Raji (cell line): ENCODE measurements around the gene EXOC6B.

ENCODE experiments used
- POLR2A ChIP-seq: IDR thresholded peaks from 2 replicates; pipeline ENCODE4 v1.6.1; 2011; ENCODE audit warnings: low read depth, low read length, control low read depth; ENCODE audit not compliant: insufficient read depth

Gene EXOC6B

DNA sequence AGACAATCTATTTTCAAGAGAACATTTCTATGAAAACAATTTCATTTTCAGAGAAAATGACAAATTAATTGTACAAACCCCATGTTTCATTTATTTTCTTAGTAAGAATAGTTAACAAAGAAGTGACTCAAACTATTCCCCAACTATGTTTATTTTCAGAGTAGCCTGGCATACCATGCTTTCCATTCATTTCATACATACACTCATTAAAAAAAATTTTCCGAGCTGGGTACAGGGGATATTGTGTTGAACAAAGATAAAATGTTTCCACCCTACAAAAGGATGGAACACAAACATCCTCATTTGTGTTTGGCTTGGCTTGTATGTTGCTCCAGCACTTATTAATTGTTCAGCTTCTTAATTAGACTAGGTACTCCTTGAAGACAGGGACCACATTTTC is 331.4 kb downstream of the EXOC6B start:
- TF ChIP-seq POLR2A = no peak

DNA sequence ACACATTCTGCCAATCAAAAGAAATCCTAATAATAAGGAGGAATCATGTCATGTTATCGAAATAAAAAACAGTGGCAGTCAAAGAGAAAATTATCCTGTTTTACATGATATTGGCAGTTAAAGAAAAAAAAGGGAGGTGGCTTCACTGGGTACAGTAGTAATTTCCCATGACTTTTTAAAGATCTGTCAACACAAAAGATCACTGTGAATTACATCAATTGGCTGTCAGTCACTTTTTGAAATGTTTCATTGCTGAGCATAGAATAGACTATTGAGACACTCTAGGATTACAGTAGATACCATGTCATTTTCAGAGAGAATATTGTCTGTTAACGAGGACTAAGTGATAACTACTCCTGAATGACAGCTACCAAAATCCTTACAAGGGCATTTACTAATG is 342.5 kb downstream of the EXOC6B start:
- no peak for TF ChIP-seq POLR2A

DNA sequence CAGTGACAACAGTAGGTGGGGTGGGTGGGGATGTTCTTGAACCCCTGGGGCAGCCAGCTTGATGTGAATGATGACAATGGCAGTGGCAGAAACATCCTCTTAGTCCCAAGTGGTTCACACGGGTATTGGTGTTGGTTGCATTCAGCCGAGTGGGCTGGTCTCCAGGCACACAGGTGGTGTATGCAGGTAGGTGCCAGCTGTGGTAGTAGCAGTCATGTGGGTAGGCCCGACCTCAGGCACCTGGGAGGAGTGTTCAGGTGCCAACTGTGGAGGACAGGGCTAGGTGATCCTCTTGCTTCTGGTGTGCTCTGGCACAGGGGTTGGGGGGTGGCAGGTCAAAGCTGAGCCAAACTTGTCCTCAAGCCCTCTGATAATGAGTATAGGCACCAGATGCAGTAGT is 350.6 kb downstream of the EXOC6B start:
- TF ChIP-seq POLR2A = no peak

DNA sequence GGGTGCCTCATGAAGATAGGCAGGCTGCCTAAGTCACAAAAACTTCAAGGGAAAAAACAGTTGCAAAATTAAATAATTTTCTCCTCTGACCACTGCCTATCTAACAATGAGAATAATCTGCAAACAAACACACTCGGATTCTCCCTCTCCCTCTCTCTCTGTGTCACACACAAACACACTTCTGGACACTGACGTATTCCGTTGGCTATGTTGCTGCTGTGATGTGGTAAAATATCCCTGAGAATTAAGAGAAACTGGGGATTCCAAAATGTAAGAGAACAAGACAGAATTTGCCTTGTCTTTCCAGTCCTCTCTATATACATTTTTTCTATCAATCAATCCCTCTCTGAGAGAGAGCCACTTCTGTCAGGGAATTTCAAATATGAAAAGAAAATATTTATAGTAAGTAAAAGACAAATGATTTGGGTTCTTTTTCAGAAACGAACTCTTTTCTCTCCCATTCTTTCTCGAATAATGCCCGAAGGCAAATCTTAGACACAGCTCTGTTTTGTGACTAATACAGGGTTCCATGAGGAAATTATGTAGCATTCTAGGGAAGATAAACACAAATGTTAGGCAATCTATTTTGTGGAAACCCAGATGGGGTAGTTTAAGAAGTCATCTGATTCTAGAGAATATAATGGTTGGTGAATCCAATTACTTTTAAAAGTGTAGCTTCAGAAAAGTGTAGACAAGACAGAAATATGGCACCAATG is 367.9 kb downstream of the EXOC6B start:
- TF ChIP-seq POLR2A = no peak

DNA sequence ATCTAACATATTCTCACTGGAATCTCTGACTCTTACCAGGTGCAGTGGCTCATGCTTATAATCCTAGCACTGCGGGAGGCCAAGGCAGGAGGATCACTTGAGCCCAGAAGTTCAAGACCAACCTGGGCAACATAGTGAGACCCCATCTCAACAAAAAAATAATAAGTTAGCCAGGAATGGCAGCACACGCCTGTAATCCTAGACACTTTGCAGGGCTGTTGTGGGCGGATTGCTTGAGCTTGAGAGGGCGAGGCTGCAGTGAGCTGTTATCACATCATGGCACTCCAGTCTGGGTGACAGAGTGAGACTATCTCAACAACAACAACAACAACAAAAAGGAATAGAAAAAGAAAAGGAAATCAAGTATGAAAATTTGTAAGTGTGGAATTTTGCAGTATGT is 371.6 kb downstream of the EXOC6B start:
- TF ChIP-seq POLR2A = no peak

DNA sequence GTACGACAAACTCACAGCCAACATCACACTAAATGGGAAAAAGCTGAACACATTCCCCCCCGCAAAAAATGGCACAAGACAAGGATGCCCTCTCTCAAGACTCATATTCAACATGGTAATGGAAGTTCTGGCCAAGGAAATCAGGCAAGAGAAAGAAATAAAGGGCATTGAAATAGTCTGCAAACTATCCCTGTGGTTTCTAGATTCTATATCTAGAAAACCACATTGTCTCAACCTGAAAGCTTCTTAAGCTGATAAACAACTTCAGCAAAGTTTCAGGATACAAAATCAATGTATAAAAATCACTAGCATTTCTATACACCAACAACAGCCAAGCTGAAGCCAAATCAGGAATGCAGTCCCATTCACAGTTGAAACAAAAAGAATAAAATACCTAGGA is 383.6 kb downstream of the EXOC6B start:
- no peak for TF ChIP-seq POLR2A

DNA sequence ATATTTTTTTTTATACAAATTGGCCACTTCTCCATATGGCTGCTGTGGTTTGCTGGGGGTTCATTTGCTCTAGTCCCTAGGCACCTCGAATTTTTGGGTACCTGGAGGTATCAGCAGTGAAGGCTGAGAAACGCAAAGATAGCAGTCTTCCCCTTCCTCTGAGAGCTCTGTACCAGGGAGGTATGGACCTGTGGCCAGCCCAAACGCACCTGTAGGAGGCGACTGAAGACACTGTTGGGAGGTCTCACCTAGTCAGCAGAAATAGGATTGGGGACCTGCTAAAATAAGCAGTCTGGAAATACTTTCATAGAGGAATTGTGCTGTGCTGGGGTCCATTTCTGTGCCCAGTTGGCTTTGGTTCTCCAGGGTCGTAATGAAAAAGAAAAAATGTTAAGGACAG is 385.9 kb downstream of the EXOC6B start:
- no peak for TF ChIP-seq POLR2A

DNA sequence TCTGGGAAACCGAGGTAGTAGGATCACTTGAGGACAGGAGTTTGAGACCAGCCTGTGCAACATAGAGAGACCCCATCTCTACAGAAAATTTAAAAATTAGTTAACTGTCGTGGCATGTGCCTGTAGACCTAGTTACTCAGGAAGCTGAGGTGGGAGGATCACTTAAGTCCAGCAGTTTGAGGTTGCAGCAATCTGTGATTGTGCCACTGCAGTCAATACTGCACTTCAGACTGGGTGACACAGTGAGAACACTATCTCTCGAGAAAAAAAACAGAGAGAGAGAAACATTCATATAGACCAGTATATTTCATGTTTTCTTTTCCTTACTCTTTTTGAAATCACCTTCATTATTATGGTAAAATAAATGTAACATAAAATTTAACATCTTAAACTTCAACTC is 387.5 kb downstream of the EXOC6B start:
- TF ChIP-seq POLR2A = no peak

DNA sequence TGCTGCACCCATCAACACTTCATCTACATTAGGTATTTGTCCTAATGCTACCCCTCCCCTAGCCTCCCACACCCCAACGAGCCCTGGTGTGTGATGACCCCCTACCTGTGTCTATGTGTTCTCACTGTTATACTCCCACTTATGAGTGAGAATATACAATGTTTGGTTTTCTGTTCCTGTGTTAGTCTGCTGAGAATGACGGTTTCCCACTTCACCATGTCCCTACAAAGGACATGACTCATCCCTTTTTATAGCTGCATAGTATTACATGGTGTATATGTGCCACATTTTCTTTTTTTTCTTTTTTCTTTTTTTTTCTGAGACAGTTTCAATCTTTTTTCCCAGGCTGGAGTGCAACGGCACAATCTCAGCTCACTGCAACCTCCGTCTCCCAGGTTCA is 394.1 kb downstream of the EXOC6B start:
- no peak for TF ChIP-seq POLR2A

DNA sequence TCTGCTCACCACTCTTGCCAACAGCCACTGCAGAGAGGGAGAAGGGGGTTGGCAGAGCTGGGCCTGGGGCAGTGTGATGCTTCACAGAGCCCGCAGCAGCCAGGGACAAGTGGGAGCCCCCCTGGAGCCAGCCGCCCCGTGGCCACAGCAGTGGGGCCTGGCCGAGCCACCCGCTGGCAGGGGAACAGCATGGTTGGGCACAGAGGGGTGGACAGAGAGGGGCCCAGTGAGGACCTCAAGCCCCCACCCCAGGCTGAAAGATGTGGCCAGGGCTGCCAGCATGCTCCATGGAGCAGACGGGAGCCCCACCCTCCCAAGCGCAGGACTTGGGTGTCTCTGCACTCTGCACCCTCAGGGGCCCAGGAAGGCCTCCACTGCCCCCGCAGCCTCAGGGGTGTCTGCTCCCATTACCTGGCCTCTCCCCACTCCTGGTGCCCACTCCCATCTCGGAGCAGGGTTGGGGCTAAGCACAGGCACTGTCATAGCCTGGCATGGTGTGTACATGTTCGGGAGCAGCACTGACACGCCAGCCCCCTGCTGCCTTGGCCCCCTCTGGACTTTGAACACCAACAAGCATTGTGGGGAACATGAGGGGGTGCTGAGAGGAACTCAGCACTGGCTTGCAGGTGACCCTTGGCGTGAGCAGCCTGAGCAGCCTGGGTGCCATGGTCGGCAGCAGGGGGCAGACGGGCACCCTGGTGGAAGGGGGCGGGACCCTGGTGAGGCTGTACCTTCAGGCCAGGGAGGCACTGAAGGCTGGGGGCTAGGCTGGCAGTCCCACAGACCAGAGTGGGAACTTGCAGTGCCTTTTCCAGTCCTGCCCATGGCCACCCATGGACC is 398.6 kb downstream of the EXOC6B start:
- no peak for TF ChIP-seq POLR2A

DNA sequence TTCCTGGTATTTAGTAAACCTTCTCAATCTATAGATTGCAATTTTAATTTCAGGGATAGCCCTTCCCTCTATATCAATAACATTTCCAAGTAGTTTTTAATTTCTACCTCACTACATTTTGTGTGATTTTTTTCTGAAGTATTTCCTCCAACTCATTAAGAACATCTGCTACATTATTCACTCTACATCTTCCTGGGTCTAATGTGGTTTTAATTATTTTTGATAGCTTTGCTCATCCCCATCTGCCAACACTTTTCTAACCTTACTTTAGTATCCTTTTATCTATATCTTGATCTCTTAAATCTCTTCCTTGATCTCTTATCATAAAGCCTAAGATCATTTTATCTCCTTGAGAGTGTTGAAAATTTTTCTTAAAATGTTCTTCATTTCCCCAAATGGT is 399.8 kb downstream of the EXOC6B start:
- no peak for TF ChIP-seq POLR2A

DNA sequence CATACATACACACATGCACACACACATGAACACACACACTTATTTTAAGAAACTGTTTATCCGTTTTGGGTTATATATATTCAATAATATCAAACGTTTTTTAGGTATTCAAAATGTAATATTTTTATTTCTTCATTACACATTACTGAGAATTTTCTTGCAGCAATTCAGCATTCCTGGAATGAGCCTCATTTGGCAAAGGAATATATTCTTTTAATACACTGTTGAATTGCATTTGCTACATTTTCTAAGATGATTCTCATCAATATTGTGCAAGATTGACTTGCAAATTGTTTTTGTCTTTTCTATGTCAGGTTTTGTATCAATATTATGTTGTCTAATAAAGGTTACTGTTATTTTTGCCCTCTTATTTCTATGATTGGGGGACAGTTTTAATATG is 402.1 kb downstream of the EXOC6B start:
- no peak for TF ChIP-seq POLR2A

DNA sequence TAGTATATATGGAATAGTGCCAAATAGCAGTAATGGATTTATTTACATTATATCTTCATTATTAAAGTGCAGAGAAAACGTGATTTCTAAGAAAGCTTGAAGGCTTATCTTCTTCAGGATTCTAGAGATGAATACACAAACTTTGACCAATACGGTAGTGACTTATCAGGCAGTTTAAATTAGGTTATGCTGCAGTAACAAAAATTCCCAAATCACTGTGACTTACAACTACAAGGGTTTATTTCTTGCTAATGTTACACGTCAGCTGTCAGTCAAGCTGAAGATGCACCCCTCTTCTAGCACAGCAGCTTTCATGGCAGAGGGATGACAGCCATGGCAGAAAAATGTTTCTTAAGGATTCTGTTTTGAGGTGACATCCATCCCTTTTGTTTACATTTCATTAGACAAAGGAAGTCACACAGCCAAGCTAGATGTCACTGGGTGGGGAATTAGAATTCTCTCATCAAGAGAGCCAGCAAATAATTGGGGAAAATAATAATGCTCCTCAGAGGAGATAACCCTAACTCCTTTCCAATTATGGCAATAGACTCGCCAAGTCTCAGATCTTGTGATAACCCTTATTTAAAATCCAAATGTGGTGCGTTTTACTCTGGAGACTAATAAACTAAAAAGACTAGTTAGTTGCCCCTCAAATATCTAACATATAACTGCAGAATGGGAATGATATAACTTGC is 409.9 kb downstream of the EXOC6B start:
- TF ChIP-seq POLR2A = no peak

DNA sequence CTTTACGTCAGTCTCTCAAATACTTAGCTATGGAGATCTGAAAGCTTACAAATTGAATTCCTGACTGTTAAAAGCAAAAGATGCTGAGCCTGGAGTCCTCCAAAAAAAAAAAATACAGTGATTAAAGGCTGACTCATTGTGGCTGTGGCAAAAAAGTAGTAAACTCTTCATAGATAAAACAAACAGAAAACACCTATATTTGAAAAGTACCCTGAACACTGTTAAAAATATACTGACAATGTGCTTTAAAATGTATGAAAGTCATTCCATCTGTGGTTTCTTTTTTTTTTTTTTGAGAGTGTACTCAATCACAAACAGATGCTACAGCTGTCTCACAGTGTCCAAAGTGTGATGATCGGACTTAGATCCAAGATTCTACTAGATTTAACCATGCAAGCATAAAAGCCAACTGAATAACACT is 410.6 kb downstream of the EXOC6B start:
- no peak for TF ChIP-seq POLR2A

DNA sequence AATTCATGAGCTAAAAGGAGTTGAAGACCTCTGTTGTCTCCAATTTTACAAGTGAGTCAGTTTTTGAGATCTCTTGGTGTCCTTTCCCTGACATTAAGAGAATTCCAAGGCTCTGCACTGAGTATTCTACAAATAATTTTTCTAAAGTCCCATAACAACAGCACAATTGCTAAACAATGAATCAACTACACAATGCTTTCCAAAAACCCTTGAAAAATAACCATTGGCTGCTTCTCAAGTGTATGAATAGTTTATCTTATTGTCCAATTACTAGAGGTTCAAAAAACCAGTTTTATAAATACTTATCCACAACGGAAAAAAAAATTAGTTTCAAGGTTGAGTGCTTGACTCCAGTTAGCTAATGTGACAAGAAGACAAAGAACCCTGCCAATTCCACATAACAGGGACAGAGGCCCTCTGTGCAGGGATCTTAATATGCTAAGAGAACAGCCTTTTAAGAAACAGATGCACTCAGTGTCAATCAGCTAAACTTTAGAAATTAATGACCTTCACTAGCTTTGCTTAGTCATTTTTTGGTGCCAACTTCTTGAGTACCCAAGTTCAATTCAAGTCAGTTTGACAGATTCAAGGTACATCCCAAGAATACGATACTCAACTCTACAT is 411.6 kb downstream of the EXOC6B start:
- TF ChIP-seq POLR2A = no peak
